Caco-2 (cell line): ENCODE measurements around the gene KLK10. TPM values are rescaled to one million over a fixed set of nuclear protein-coding genes. Genes with fewer than 3 reads are reported as not detected.

ENCODE experiments used
- BruUV-seq: library from RNA; stranded (reverse); fragments of 400-500 nt; replicated peaks from 2 replicates; lab custom pipeline; 2021; lab: Mats Ljungman, UMichigan
- CTCF ChIA-PET: fragments of 300-600 bp; sonication (Branson Sonifier 250); formaldehyde crosslinking; loops from one replicate; lab custom pipeline; 2022; ENCODE audit warnings: antibody characterized with exemption; lab: Charles Lee
- POLR2A ChIA-PET: fragments of 300-600 bp; sonication (Branson Sonifier 250); formaldehyde crosslinking; loops from one replicate; lab custom pipeline; 2022; ENCODE audit warnings: antibody characterized with exemption; lab: Charles Lee
- DNase-seq, 2 experiments: peaks; one replicate each; pipeline versions ENCODE4 v3.0.0 to v3.0.0-alpha.2; 2020 to 2022
- H3K27me3 ChIP-seq: replicated peaks from 2 replicates; pipeline ENCODE4 v1.6.0; 2011; ENCODE audit warnings: low read length; ENCODE audit not compliant: control insufficient read depth, insufficient read depth
- H3K36me3 ChIP-seq: 2 replicates; pipeline ENCODE4 v1.5.1; 2011; ENCODE audit warnings: low read length; ENCODE audit not compliant: control insufficient read depth, insufficient read depth
- H3K4me1 ChIP-seq: fragments of 250-450 bp; sonication (Bioruptor Pico); 2 replicates; pipeline ENCODE4 v1.5.1; 2020; ENCODE audit warnings: mild to moderate bottlenecking
- H3K4me3 ChIP-seq: 2 replicates; pipeline ENCODE4 v1.5.1; 2011; ENCODE audit warnings: low read depth, mild to moderate bottlenecking, control low read depth, low read length
- H3K9me3 ChIP-seq: fragments of 250-450 bp; sonication (Bioruptor Pico); 2 replicates; pipeline ENCODE4 v1.5.1; 2020; ENCODE audit warnings: mild to moderate bottlenecking, moderate library complexity
- H3K27ac Mint-ChIP-seq: one replicate; pipeline ENCODE4 v1.8.0; 2022; ENCODE audit warnings: mixed read lengths; ENCODE audit not compliant: unreplicated experiment
- H3K27me3 Mint-ChIP-seq: one replicate; pipeline ENCODE4 v1.8.0; 2022; ENCODE audit warnings: mixed read lengths; ENCODE audit not compliant: insufficient read depth, unreplicated experiment
- H3K36me3 Mint-ChIP-seq: one replicate; pipeline ENCODE4 v1.8.0; 2022; ENCODE audit warnings: mild to moderate bottlenecking, mixed read lengths; ENCODE audit not compliant: insufficient read depth, unreplicated experiment
- H3K4me1 Mint-ChIP-seq: one replicate; pipeline ENCODE4 v1.8.0; 2022; ENCODE audit warnings: low read depth, mixed read lengths; ENCODE audit not compliant: unreplicated experiment
- H3K4me3 Mint-ChIP-seq: one replicate; pipeline ENCODE4 v1.8.0; 2022; ENCODE audit warnings: mild to moderate bottlenecking, moderate library complexity, mixed read lengths; ENCODE audit not compliant: unreplicated experiment
- H3K9me3 Mint-ChIP-seq: one replicate; pipeline ENCODE4 v1.8.0; 2022; ENCODE audit warnings: mixed read lengths; ENCODE audit not compliant: unreplicated experiment
- intact Hi-C: fragments of 100-400 bp; cut with micrococcal nuclease; formaldehyde crosslinking; loops from one replicate; pipeline ENCODE4 v1.10.0; 2022; ENCODE audit not compliant: unreplicated experiment
- total RNA-seq: library from RNA; stranded (reverse); gene quantifications from 2 replicates; pipeline ENCODE4 v1.2.3, GENCODE V29; 2022
- TF ChIP-seq, protein P1 (sequence below), 2 experiments: fragments of 200-600 bp in 1 of 2; IDR thresholded peaks; 1 replicate in 1 of 2; 2 replicates in 1 of 2; pipeline versions ENCODE4 v1.5.1 to v1.8.0; 2011 to 2022; ENCODE audit warnings: antibody characterized with exemption in 1 of 2, control low read depth in 1 of 2, inconsistent platforms in 1 of 2, low read depth in 1 of 2, low read length in 1 of 2, mild to moderate bottlenecking in 1 of 2, moderate library complexity in 1 of 2; ENCODE audit not compliant: insufficient read depth in 1 of 2, severe bottlenecking in 1 of 2, unreplicated experiment in 1 of 2

KLK10 gene
- total RNA-seq, 1 experiment from 2014 or later, result not detected

DNA sequence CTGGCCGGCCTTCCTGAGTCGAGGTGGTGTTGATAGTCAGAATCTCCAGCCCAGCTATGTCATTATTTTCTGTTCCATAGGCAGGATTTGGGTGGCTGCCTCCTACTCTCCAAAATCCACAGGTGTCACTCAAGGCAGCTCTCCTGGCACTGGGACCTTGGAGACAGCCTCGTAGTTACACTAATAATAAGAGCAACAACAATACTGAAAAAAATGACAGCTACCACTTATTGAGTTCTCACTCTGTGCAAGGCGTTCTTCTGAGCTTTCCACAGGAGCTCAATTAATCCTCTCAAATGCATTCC, 27.5 kb upstream of the KLK10 start:
- BruUV-seq, result no TSS peak
- Histone ChIP-seq H3K36me3 (no peaks in the 10 kb centered on the region), H3K27me3 (no peaks in the 10 kb centered on the region), H3K4me1 (no peaks in the 10 kb centered on the region), H3K9me3 (no peaks in the 10 kb centered on the region), H3K4me3 (no peak overlapping the region)
- Mint-ChIP-seq H3K36me3 (no peaks in the 10 kb centered on the region), H3K9me3 (no peaks in the 10 kb centered on the region), H3K27me3 (peaks cover 13% of the 10 kb centered on the region), H3K4me3 (no peak overlapping the region), H3K27ac (no peak overlapping the region), H3K4me1 (no peaks in the 10 kb centered on the region)
- TF ChIP-seq, protein P1, sequence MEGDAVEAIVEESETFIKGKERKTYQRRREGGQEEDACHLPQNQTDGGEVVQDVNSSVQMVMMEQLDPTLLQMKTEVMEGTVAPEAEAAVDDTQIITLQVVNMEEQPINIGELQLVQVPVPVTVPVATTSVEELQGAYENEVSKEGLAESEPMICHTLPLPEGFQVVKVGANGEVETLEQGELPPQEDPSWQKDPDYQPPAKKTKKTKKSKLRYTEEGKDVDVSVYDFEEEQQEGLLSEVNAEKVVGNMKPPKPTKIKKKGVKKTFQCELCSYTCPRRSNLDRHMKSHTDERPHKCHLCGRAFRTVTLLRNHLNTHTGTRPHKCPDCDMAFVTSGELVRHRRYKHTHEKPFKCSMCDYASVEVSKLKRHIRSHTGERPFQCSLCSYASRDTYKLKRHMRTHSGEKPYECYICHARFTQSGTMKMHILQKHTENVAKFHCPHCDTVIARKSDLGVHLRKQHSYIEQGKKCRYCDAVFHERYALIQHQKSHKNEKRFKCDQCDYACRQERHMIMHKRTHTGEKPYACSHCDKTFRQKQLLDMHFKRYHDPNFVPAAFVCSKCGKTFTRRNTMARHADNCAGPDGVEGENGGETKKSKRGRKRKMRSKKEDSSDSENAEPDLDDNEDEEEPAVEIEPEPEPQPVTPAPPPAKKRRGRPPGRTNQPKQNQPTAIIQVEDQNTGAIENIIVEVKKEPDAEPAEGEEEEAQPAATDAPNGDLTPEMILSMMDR (IDR thresholded peaks at IDR 0.05; ENCODE audit: insufficient read depth in 1 of 2, low read depth in 1 of 2, low read length in 1 of 2, severe bottlenecking in 1 of 2, unreplicated experiment in 1 of 2), result no peak
- DNase-seq, result no peak
- ChIA-PET CTCF (interaction anchor here (0.6 kb wide), 1 partner anchor 28 kb away, joined by 3 read pairs; no protein-coding TSS in a partner anchor), POLR2A (no interaction called here)
- intact Hi-C loops, result no loop called here

DNA sequence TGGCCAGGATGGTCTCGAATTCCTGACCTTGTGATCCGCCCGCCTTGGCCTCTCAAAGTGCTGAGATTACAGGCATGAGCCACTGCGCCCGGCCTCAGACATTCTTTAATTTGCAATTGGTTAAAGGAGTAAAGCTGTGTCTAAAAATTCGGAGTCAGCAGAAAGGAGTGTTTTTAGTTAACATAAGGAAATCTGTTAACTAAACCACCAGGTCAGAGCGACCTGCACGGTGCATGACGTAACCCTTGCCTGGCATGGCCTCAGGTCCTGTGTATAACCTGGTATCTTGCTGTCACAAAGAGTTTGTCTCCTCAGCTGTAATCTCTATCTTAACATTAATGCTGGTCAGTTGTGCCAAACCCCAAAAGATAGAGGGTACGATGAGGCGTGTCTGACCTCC, 24.8 kb upstream of the KLK10 start:
- Mint-ChIP-seq H3K4me1 (no peaks in the 10 kb centered on the region), H3K9me3 (no peaks in the 10 kb centered on the region), H3K4me3 (no peak overlapping the region), H3K27ac (no peak overlapping the region), H3K27me3 (peaks cover 13% of the 10 kb centered on the region), H3K36me3 (no peaks in the 10 kb centered on the region)
- POLR2A ChIA-PET, result no interaction called here
- intact Hi-C loops, result no loop called here
- CTCF ChIA-PET, result no interaction called here
- no peak for DNase-seq
- H3K36me3 ChIP-seq, result no peaks in the 10 kb centered on the region
- TF ChIP-seq, protein P1 (IDR thresholded peaks at IDR 0.05; ENCODE audit: insufficient read depth in 1 of 2, low read depth in 1 of 2, low read length in 1 of 2, severe bottlenecking in 1 of 2, unreplicated experiment in 1 of 2), result no peak
- no peaks in the 10 kb centered on the region for H3K4me1 ChIP-seq
- BruUV-seq, result no TSS peak
- no peaks in the 10 kb centered on the region for H3K9me3 ChIP-seq
- H3K27me3 ChIP-seq, result no peaks in the 10 kb centered on the region
- no peak overlapping the region for H3K4me3 ChIP-seq

DNA sequence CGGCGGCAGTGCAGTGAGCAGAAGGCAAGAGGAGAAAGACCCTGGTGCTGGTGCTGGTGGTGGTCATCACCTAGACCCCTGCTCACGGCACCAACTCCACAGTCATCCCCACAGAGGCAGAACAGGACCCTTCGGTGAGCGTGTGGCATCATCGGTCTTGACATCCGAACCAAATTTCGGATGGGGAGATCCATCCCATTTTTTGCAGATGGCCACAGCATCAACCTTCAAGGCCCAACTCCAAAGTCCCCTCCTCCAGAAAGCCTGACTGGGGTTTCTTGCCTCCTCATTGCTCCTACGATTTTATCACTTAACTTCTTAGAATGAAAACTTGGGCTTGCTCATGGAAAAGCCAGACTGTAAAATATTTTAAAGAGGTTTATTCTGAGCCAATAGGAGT, 24.0 kb upstream of the KLK10 start:
- H3K9me3 ChIP-seq, result no peaks in the 10 kb centered on the region
- intact Hi-C loops, result no loop called here
- Mint-ChIP-seq H3K4me3 (no peak overlapping the region), H3K27ac (no peak overlapping the region), H3K36me3 (no peaks in the 10 kb centered on the region), H3K4me1 (no peaks in the 10 kb centered on the region), H3K27me3 (peaks cover 13% of the 10 kb centered on the region), H3K9me3 (no peaks in the 10 kb centered on the region)
- TF ChIP-seq, protein P1 (IDR thresholded peaks at IDR 0.05; ENCODE audit: insufficient read depth in 1 of 2, low read depth in 1 of 2, low read length in 1 of 2, severe bottlenecking in 1 of 2, unreplicated experiment in 1 of 2), result no peak
- no peaks in the 10 kb centered on the region for H3K36me3 ChIP-seq
- BruUV-seq, result no TSS peak
- H3K27me3 ChIP-seq, result no peaks in the 10 kb centered on the region
- CTCF ChIA-PET, result interaction anchor here (0.8 kb wide), 1 partner anchor 23 kb away, joined by 4 read pairs; no protein-coding TSS in a partner anchor
- no peak for DNase-seq
- POLR2A ChIA-PET, result no interaction called here
- H3K4me1 ChIP-seq, result no peaks in the 10 kb centered on the region
- H3K4me3 ChIP-seq, result no peak overlapping the region
